GM18861 (cell line): Measurements from ENCODE around the gene MICAL2.

ENCODE experiments used
- ATAC-seq: cut with Tn5 transposase; IDR thresholded peaks from one replicate; pipeline ENCODE4 v1.9.1; 2021; ENCODE audit not compliant: unreplicated experiment

MICAL2 gene

DNA sequence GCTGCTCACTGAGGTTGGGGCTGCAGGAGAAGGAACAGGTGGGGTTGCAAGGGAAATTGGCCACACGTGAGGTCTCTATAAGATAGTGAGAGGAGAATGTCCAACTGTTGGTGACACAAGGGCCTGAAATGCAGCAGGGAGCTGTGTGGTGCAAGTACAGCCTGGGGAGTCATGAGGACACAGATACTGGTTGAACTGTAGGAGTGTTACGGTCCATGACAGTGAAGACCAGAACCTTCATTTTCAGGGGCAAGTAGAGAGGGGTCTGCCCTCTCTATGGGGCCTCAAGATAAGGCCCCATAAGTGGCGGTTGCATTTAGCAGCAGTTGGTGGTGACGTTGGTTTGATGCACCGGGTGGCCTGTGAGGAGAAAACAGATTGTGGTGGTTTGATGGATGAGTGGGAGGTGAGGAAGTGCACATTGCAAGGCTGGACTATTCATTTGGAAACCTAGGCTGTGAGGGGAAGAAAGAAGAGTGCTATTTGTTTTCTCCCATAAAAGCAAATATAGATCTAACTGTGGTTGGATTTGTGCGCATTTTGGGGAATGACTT is 39.4 kb downstream of the MICAL2 start:
- no peak for ATAC-seq

DNA sequence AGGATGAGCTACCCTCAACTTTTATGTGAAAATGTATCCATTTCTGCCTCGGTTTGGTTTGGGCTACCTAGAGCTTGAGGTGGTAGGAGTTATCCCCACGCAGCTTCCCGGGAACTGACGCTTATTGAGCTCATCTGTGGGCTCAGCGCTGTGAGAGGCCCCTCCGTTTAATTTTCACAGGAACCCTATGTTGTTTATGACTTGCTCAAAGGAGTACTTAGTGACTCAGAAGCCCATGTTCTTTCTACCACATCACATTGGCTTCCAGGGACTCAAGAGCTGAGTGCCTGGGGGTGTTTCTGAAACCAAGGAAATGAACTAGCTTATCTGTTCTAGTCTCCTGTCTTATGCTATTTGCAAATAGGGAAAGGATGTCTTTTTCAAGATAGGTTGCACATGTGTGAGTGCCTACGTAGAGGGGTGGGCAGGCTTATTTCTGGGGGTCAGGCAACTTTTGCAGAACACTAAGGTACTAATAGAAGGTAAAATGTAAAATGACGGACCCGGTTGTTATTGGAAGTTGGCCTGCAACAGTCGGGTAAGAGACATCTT is 40.5 kb downstream of the MICAL2 start:
- no peak for ATAC-seq

DNA sequence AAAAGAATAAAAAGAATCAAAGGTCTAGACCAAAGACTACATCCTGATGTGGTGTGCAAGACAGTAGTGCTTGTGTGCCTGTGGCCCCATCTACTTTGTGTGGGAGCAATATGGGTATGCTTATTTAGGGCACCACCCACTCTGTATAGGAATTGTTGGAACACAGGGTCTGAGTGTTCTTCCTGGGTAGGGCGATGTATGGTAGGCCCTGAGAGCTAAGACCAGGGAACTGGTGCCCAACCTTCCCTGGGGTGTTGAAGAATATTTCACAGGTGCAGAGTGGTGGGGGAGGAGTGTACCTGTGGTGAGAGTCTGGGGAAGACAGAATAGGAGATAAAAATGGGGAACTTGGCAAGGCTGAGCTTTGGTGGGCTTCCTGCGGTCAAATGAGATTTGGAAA is 41.9 kb downstream of the MICAL2 start:
- no peak for ATAC-seq

DNA sequence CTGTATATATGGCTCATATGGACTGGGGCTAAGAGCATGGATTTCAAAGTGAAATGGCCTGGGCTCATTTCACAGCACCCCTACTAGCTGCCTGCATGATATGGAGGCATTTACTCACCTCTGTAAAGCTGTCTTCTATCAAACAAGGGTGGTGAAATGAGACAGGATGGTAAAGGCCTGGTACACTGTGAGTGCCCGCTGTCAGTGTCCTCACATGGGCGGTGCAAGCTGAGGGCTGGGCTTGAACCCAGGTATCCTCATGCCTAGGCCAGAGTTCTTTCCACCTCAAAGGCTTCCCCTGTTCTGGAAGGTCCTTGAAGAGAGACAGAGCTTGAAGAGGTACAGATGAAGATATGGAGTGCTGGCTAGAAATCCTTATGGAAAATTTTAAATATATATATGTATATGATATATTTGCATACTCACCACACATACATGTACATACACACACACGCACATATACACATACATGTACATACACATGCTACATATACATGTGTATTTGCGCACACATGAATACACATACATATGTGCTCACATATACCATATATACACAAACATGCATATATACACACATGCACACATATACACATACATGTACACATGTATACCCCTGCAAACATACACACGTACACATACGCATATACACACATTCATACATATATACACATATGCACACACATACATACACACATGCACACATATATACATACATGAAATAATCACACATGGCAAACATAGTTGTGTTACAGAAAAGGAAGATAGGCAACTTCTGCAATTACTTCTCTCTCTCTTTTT is 44.7 kb downstream of the MICAL2 start:
- no peak for ATAC-seq

DNA sequence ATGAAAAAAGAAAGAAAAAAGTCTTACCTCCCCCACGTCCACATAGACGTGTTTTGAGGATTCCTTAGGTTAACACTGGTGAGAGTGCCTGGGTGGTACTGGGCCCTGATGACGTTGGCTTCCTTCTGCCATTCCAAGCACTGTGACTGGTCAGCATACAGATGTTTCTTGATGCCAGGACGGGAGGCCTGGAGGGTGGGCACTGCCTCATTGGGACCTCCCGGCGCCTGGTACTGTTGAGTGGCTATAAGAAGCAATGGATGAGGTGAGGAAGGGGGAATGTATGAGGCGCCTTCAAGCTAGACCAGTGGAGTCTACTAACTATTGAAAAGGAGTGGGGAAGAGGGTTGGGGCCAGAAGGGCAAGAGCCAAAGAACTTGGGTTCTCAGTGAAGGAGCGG is 45.3 kb downstream of the MICAL2 start:
- no peak for ATAC-seq

DNA sequence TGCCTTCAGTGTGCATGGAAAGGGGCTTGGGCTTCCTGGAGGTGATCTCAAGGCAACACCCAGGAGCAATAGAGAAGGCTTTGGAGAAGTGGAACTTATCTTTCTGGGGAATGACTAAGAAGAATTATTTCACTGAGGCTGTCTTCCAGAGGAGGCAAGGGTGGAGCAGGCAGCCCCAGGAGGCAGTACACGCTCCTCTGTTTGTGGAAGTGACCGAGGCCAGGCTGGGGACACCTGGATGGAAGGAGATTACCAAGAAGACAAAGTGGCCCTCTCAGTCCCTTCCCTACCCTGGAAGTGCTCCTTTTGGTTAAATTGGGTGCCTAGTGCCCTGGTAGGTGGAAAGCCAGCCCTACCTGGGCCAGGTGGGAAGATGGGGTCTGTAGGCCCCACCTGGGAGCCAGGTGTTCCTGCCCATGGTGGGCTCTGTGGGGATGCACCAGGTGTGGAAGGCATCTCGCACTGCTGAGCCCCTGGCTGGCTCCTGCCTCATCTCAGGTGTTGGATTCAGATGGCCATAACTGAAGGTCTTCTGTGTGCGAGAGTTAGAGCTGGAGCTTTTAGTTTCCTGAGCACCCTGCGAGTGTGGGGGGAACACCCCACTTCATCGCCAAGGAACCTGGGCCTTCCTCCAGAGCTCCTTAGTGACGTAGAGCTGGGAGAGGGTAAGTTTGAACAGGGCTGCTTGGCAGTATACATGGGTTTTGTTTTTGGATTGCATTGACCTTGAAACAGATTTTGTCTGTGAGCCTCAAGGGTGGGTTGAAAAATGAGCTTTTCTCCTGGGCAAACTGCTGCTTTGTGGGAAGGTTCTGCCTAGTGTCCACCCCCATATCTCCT is 46.1 kb downstream of the MICAL2 start:
- ATAC-seq: no peak

DNA sequence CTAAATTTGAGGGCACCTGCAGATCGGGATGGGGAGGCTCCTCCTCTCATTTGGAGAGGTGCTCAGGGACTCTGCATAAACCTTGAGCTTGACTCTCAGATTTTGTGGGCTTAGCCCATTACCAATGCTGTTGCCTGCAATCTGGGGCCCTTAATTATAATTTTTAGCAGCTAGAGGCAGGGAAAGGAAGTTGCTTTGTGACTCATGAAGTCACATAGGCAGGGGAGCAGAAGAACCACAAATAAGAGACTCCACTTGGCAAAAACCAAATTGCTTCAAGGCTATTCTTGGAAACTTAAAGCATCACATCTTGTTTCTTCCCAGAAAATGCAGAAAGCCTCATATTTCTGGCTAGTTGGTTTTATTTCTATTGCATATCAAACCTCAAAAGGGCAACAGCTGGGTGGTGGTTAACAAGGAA is 46.9 kb downstream of the MICAL2 start:
- ATAC-seq: no peak

DNA sequence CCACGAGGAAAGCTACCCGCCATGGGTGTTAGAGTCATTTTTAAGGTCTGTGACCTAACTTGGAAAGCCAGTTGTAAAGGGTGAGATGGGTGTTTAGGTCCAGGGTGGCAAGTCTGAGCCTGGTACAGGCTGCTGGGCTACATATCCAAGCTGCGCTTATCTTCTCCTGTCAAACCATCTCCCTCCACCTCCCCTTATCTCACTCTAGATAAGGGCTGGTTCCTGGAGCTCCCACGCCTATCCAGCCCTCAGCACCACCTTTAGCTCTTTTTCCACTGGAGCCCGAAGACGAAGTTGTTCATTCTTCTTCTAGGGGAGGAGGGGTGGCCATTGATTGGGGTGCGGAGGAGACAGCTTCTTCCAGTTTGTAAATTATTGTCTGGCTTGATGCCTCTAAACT is 48.5 kb downstream of the MICAL2 start:
- ATAC-seq: no peak

DNA sequence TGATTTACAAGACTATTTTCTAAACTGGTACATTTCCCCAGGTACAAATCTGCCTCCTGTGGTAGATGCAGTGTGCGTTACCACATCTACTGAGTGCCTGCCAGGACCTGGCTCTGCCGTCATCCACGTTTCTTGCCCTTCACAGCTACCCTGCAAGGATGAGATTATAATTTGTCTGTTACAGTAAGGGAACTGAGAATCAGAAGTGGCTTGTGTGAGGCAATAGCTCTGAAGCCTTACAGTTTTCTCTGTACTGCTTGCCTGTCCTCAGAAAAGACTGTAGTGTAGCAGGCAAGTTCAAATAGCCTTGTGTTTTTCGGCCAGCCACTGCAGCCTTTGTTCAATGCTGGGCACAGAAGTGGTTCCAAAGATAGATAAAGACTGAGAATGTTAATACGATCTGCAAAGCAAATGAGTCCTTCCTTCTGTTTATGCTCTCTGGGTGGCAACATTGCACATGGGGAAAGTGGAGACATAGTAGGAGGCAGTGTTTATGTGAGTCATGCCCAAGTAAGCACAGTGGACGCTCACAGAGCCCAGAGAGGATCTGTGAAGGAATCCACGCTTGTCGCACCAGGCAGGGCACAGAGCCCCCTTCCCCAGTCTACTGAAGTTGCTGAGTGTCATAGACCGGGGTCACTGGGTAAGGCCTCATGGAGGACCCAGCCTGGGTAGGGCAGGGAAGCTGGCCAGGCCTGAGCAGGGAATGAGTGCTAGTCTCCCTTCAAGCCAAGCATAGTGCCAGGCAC is 49.1 kb downstream of the MICAL2 start:
- ATAC-seq: no peak

DNA sequence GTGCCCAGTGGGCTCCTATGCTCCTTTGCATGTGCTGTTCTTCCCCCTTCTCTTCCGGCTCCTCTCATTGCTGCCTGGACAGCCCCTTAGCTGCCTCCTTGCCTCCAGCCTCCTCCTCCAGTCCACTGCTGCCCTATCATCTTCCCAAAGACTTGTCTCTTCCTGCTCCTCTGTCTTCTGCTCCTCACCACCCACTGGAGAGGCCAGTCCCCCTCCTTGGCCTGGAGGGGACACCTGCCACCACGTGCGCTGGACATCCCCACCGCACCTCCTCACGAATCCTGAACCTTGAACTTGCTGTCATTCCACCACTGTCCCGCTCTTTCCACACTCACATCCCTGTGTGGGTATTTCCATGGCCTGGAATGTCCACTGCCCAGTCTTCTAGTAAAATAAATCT is 49.8 kb downstream of the MICAL2 start:
- ATAC-seq: no peak

DNA sequence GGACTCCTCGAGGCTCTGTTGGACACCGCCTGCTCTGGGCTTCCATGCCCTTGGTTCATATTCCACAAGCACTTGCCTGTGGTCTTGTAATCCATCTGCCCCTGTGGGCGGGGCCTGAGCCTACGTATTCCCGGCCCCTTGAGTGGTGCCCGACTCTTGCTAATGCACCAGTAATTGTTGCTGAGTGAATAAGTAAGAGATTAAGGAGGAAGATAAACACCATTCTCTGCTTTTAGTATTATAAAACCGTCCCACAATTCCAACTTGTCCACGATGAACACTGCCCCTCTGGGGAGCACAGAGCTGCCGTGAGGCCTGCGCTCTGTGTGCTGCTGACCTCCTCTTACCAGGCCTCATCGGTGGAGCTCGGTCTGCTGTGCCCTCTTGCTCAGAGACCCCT is 50.3 kb downstream of the MICAL2 start:
- no peak for ATAC-seq

DNA sequence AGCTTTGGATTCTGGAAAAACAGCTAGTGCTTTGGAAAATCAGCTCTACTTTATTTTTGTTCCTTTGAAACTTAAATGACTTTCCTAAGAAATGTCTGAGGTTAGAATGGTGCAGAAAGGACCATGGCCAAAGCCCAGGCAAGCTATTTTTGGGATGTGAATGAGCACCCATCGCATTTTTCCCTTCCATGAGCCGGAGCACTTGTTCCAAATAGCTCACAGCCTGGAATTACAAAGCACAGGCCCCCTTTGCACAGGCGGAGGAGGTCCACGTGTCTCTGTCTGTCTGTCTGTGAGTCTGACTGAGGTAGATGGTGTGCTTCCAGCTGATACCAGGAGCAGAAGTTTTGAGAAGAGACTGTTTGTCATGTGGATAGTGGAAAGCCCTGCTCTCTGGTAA is 50.7 kb downstream of the MICAL2 start:
- no peak for ATAC-seq

DNA sequence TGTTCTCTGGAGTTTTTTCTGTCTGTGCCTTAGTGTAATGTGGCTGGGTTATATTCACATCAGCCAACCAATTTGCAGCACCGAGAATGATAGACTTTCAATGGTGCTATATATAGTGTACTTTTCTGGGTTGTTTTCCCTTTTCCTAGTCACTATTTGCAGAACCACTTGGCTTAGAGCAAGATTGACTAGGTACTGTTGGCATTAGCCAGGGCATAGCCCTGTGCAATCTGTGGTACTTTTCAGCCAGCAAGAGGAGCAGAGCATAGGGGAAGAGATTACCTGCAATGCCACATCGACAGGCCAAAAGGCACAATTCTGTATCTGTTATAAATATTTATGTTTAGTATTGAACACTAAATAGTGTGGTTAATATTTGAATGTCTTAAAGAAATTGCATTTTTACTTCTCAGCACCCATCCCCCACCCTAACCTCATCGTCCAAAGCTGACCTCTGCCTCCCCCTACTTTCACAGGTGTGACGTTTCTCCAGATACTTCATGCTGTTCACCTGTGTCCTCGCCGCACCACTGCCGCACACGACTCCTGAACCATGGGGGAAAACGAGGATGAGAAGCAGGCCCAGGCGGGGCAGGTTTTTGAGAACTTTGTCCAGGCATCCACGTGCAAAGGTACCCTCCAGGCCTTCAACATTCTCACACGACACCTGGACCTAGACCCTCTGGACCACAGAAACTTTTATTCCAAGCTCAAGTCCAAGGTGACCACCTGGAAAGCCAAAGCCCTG is 51.4 kb downstream of the MICAL2 start:
- no peak for ATAC-seq

DNA sequence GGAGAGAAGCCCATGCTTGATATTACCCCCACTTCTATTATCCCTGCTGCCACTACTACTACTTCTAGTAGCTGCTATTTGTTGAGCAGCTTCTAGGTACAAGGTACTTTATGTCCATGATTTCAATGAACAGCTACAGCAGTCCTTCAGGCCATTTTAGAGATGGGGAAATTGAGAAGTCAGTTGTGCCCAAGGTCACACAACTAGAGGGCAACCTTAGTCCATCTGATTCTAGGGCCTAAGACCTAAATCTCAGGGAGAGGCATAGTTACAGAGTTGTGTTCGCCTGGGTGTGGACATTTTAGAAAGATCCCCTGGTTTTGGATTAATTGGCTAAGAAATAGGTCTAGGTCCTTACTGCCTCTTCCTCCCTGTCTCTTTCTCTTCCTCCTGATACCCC is 52.3 kb downstream of the MICAL2 start:
- ATAC-seq: no peak

DNA sequence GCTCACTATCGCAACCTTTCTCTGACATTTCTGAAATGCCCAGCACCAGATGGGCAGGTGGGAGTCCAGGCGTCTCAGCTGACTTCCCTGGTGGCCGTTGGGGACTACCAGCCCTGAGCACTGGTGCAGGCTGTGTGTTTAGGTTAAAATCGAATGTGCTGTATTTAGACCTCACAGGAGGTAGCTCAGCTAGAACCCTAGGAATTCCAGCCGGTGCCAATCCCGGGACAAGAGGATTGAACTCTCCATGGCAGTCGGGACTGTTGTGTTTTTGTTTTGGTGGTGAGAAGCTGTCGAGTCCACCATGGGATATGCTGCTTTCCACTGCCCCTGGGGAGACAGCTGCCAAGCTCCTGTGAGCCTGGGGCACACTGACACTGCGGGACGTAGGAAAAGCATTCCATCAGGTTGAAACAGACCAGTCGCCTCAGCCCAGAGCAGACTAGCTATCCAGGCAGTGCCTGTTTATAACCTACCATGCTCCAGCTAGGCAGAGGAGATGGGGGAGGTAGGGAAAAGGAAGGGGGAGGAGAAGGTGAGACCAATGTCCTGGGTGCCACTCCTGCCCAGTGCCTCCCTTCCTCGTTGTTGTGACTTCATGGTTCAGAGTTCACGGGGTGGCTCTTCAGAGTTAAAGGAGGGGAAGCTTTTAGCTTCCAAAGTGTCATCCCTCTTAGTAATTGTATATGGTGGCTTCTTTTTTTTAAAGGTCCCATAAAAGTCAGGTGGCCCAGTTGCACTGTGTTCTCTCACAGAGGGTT is 53.0 kb downstream of the MICAL2 start:
- no peak for ATAC-seq

DNA sequence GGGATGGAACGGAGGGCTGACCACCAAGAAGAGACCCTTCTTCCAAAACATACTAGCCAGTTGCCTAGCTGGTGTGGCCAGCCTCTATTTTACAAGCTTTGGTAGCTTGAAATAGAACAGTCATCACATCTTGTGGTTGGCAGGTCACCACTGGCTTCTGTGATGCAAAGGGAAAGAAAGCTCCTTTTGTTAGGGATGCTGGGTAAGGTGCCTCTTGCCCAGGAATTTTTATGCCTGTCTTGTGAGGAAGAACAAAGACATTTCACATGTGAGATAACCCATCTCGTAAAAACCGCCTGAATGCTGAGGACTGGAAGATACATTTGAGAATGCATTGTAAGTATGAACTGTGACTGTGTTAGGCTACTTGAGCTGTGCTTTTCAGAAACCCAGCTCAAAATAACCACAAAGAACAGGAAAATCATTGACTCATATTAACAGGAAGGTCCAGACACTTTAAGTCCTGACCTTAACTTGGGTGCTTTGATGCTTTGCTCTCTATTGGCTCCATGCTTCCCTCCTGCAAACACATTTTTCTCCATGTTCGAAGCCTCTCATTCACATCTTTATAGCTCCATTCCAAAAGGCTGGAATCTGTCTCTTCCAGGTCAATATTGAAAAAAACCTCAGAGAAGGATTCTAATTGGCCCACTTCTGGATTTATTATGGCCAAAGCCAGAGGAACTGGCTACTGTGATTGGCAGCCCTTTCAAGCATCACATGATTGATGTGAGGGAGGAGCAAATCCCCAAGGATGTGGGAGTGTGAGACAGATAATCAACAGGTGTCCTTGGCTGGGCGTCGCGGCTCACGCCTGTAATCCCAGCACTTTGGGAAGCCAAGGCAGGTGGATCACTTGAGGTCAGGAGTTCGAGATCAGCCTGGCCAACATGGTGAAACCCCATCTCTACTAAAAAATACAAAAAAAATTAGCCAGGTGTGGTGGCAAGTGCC is 53.9 kb downstream of the MICAL2 start:
- peak; percentile 54 for ATAC-seq

DNA sequence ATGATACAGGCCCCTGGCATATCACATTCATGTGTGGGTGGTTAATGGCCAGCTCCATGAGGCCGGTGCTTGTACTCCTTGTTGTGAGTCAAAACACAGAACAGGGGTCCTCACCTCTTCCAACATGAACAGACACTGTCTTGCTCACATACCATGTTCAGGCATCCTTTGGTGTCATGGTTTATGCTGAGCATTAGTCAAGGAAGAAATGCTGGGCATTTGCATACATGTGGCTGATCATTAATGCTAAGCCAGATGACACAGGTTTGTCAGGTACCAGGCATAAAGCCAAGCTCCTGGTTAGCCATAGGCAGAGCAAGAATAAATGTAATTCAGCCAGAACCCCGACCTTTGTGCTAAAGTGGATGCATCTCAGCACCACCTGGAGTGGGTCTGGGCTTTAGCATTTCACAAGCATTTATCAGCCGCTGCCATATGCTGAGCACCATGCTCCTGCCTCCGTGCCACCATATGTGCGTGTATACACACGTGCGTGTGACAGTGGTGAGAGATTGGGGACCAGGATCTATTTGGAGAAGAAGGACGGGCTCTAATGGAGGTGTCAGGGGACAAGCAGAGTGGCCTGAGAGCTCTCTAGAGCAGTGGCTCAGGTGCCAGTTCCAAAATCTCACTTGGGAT is 55.0 kb downstream of the MICAL2 start:
- peak; percentile 47 for ATAC-seq
